HCT116 (cell line): ENCODE measurements around the gene TEDC2. TPM values are rescaled to one million over a fixed set of nuclear protein-coding genes. Genes with fewer than 3 reads are reported as not detected.

ENCODE experiments used
- ATAC-seq: fragments of 200-7000 bp; cut with Tn5 transposase; 2 replicates; pipeline ENCODE4 v1.9.1; 2020; ENCODE audit warnings: mild to moderate bottlenecking, moderate library complexity
- BruUV-seq: library from RNA; stranded (reverse); fragments of 400-500 nt; replicated peaks from 2 replicates; lab custom pipeline; 2021; lab: Mats Ljungman, UMichigan
- CTCF ChIA-PET: fragments of 300-600 bp; sonication (Branson Sonifier 250); formaldehyde crosslinking; loops from one replicate; lab custom pipeline; 2021; ENCODE audit warnings: antibody characterized with exemption; lab: Charles Lee
- POLR2A ChIA-PET: fragments of 300-600, 350-600 bp; sonication (Branson Sonifier 250); formaldehyde crosslinking; loops from one replicate; lab custom pipeline; 2021; ENCODE audit warnings: antibody characterized with exemption; lab: Charles Lee
- RAD21 ChIA-PET, 2 experiments: fragments of 300-600 bp; sonication (Branson Sonifier 250); formaldehyde crosslinking; loops; one replicate each; lab custom pipeline; 2023; ENCODE audit warnings: low total read pairs in 2 of 2; ENCODE audit not compliant: uncharacterized antibody in 2 of 2, unreplicated experiment in 2 of 2, low non-redundant PET in 1 of 2; lab: Charles Lee
- DNase-seq: peaks from one replicate; pipeline ENCODE4 v3.0.0-alpha.2; 2010; ENCODE audit warnings: low read depth, low spot score
- H2AFZ ChIP-seq: fragments of 200-600 bp; shearing (Covaris generic), sonication (generic); 2 replicates; pipeline ENCODE4 v1.6.1; 2017; ENCODE audit warnings: low read depth, mixed run types, mixed read lengths, antibody characterized with exemption, low read length; ENCODE audit not compliant: poor library complexity, severe bottlenecking
- H3K27ac ChIP-seq: 2 replicates; pipeline ENCODE4 v1.5.1; 2012; ENCODE audit warnings: low read depth, low read length
- H3K27me3 ChIP-seq: fragments of 200-600 bp; sonication (generic); 2 replicates; pipeline ENCODE4 v1.6.1; 2016; ENCODE audit warnings: mixed run types, low read length, mixed read lengths; ENCODE audit not compliant: insufficient read depth
- H3K36me3 ChIP-seq, 2 experiments: fragments of 200-500 bp in 1 of 2; fragments of 200-600 bp in 1 of 2; sonication (Bioruptor generic) in 1 of 2; sonication (generic) in 1 of 2; 2 replicates each; pipeline versions ENCODE4 v1.5.1 to v1.6.1; 2014 to 2016; ENCODE audit warnings: low read length in 2 of 2, inconsistent platforms in 1 of 2, mixed read lengths in 1 of 2, mixed run types in 1 of 2; ENCODE audit not compliant: insufficient read depth in 2 of 2, control insufficient read depth in 1 of 2
- H3K4me1 ChIP-seq, 2 experiments: fragments of 200-600 bp in 1 of 2; sonication (generic) in 1 of 2; 2 replicates each; pipeline versions ENCODE4 v1.5.1 to v1.6.1; 2012 to 2017; ENCODE audit warnings: low read length in 2 of 2, inconsistent platforms in 1 of 2, mild to moderate bottlenecking in 1 of 2, mixed read lengths in 1 of 2, mixed run types in 1 of 2, moderate library complexity in 1 of 2; ENCODE audit not compliant: insufficient read depth in 2 of 2, control insufficient read depth in 1 of 2
- H3K4me2 ChIP-seq: fragments of 200-600 bp; sonication (generic); 2 replicates; pipeline ENCODE4 v1.6.1; 2017; ENCODE audit warnings: mixed run types, low read length, mixed read lengths
- H3K4me3 ChIP-seq, 2 experiments: fragments of 200-600 bp in 1 of 2; sonication (generic) in 1 of 2; replicated peaks in 1 of 2; 2 replicates each; pipeline ENCODE4 v1.5.1; 2011 to 2016; ENCODE audit warnings: low read length in 2 of 2, control low read depth in 1 of 2, low read depth in 1 of 2, mild to moderate bottlenecking in 1 of 2, mixed read lengths in 1 of 2, mixed run types in 1 of 2
- H3K79me2 ChIP-seq: fragments of 200-600 bp; sonication (generic); 2 replicates; pipeline ENCODE4 v1.6.1; 2017; ENCODE audit warnings: mild to moderate bottlenecking, mixed run types, low read length, moderate library complexity, mixed read lengths; ENCODE audit not compliant: insufficient read depth
- H3K9ac ChIP-seq: fragments of 200-600 bp; sonication (generic); 2 replicates; pipeline ENCODE4 v1.6.1; 2016; ENCODE audit warnings: low read length, mixed read lengths
- H3K9me2 ChIP-seq: fragments of 200-600 bp; sonication (generic), shearing (Covaris generic); 2 replicates; pipeline ENCODE4 v1.6.1; 2017; ENCODE audit warnings: mixed run types, mild to moderate bottlenecking, moderate library complexity; ENCODE audit not compliant: insufficient read depth
- H3K9me3 ChIP-seq, 2 experiments: fragments of 200-500 bp in 1 of 2; fragments of 200-600 bp in 1 of 2; sonication (Bioruptor generic) in 1 of 2; sonication (generic) in 1 of 2; 2 replicates each; pipeline ENCODE4 v1.6.1; 2014 to 2017; ENCODE audit warnings: low read length in 2 of 2, mixed read lengths in 2 of 2, inconsistent platforms in 1 of 2, low read depth in 1 of 2, mild to moderate bottlenecking in 1 of 2, mixed run types in 1 of 2, moderate library complexity in 1 of 2; ENCODE audit not compliant: control insufficient read depth in 1 of 2, insufficient read depth in 1 of 2
- H4K20me1 ChIP-seq: fragments of 200-600 bp; sonication (generic), shearing (Covaris generic); 2 replicates; pipeline ENCODE4 v1.6.1; 2017; ENCODE audit warnings: mixed run types, mild to moderate bottlenecking, moderate library complexity; ENCODE audit not compliant: insufficient read depth
- ATF3 ChIP-seq: IDR thresholded peaks from 2 replicates; pipeline ENCODE4 v1.6.1; 2012
- CBX3 ChIP-seq: IDR thresholded peaks from 2 replicates; pipeline ENCODE4 v1.6.1; 2012; ENCODE audit warnings: low read depth
- CEBPB ChIP-seq: IDR thresholded peaks from 2 replicates; pipeline ENCODE4 v1.6.1; 2012; ENCODE audit warnings: low read depth
- EGR1 ChIP-seq: IDR thresholded peaks from 2 replicates; pipeline ENCODE4 v1.6.1; 2012; ENCODE audit warnings: low read depth
- SIN3A ChIP-seq: IDR thresholded peaks from 2 replicates; pipeline ENCODE4 v1.6.1; 2012; ENCODE audit warnings: low read depth
- ZFX ChIP-seq: fragments of 450-650 bp; IDR thresholded peaks from 2 replicates; pipeline ENCODE4 v1.6.1; 2017
- intact Hi-C: fragments of 100-400 bp; cut with micrococcal nuclease; formaldehyde crosslinking; loops from 2 replicates; pipeline ENCODE4 v1.10.0; 2022
- total RNA-seq: library from RNA; stranded (reverse); gene quantifications from one replicate; pipeline ENCODE4 v1.2.1, GENCODE V29; 2021; ENCODE audit not compliant: unreplicated experiment
- TF ChIP-seq, protein P1 (sequence below): IDR thresholded peaks from 2 replicates; pipeline ENCODE4 v1.6.1; 2011; ENCODE audit warnings: mild to moderate bottlenecking, low read length, moderate library complexity; ENCODE audit not compliant: insufficient replicate concordance; ENCODE audit errors: extremely low read depth

Gene TEDC2
- total RNA-seq, 1 experiment from 2014 or later, result 26.5 TPM

GRCh38 chr16:2428784-2429033 lies 31.2 kb upstream of the TEDC2 start:
- no TSS peak for BruUV-seq
- Histone ChIP-seq H4K20me1 (no peaks in the 10 kb centered on the region), H3K4me2 (peak overlapping the region; percentile 97), H3K27me3 (no peaks in the 10 kb centered on the region), H3K4me3 (peak overlapping the region; percentile 68 to 81), H3K9me2 (no peaks in the 10 kb centered on the region)
- POLR2A ChIA-PET, result interaction anchor here (0.7 to 0.8 kb wide), 2 partner anchors 30 to 86 kb away, joined by 3 read pairs; partner anchors contain the start of gene TEDC2
- TF ChIP-seq, protein P1, sequence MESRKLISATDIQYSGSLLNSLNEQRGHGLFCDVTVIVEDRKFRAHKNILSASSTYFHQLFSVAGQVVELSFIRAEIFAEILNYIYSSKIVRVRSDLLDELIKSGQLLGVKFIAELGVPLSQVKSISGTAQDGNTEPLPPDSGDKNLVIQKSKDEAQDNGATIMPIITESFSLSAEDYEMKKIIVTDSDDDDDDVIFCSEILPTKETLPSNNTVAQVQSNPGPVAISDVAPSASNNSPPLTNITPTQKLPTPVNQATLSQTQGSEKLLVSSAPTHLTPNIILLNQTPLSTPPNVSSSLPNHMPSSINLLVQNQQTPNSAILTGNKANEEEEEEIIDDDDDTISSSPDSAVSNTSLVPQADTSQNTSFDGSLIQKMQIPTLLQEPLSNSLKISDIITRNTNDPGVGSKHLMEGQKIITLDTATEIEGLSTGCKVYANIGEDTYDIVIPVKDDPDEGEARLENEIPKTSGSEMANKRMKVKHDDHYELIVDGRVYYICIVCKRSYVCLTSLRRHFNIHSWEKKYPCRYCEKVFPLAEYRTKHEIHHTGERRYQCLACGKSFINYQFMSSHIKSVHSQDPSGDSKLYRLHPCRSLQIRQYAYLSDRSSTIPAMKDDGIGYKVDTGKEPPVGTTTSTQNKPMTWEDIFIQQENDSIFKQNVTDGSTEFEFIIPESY, result no peak
- TF ChIP-seq ATF3, result no peak
- TF ChIP-seq SIN3A, result no peak
- no peak for TF ChIP-seq EGR1
- peak; percentile 37; the same call in 1 of the 2 replicates for TF ChIP-seq ZFX
- no peak for TF ChIP-seq CBX3
- no peak for TF ChIP-seq CEBPB
- TF ChIP-seq, all 23 proteins: peak for 1
- Histone ChIP-seq H3K27ac (peak overlapping the region; percentile 91), H3K4me1 (peaks cover 12 to 36% of the 10 kb centered on the region in 2 experiments; a peak in 3 of 4 replicates), H3K9ac (peak overlapping the region; percentile 96), H3K9me3 (no peaks in the 10 kb centered on the region), H3K79me2 (peaks cover 44% of the 10 kb centered on the region), H2AFZ (no peak overlapping the region), H3K36me3 (peaks cover 17 to 32% of the 10 kb centered on the region in 2 experiments)
- RAD21 ChIA-PET, result no interaction called here
- ATAC-seq, result peak; percentile 58
- no peak for DNase-seq
- CTCF ChIA-PET, result interaction anchor here (0.8 kb wide), 1 partner anchor 73 kb away, joined by 3 read pairs; no protein-coding TSS in a partner anchor
- intact Hi-C loops, result loop anchor here (5.0 to 10.0 kb wide), 3 partner anchors 34 to 164 kb away; partner anchors contain the start of genes RNPS1 and TEDC2
